Prostate gland (tissue), 2 donors: Measurements from ENCODE around the gene MRO.
"Not testable (repeated sequence)": the region's sequence is repeated elsewhere in the genome, so short reads cannot be mapped to it uniquely, and the experiment has no call there.

Experiments
- POLR2A ChIP-seq: fragments of 450-650 bp; IDR thresholded peaks from one replicate; pipeline ENCODE4 v1.6.1; 2016; ENCODE audit warnings: antibody characterized with exemption, mild to moderate bottlenecking
- TF ChIP-seq, protein P1 (sequence below), 4 experiments: fragments of 200-600 bp in 2 of 4; fragments of 450-650 bp in 2 of 4; sonication (generic) in 2 of 4; IDR thresholded peaks; 1 replicate in 3 of 4; 2 replicates in 1 of 4; pipeline ENCODE4 v1.5.1; 2016 to 2019; ENCODE audit warnings: antibody characterized with exemption in 4 of 4, mild to moderate bottlenecking in 2 of 4, moderate library complexity in 2 of 4

DNA sequence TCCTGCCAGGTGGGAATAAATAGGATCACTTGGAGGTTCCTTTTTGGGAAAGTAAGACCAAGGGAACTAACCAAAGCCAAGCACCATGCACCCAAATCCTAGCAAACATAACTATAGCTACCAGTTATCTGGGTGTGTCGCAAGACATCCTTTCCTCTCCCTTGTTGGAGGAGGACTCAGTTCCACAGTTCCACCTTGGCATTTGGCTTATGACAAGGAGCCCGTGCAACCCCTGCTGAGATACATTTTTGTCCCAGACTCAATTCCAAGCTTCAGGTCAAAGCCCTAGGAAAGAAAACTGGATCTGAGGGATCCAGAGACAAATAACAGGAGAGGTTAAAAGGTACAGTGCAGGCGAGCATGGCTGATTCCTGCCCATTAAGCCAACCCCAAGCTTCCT, 40.8 kb downstream of the MRO start:
- TF ChIP-seq, protein P1, sequence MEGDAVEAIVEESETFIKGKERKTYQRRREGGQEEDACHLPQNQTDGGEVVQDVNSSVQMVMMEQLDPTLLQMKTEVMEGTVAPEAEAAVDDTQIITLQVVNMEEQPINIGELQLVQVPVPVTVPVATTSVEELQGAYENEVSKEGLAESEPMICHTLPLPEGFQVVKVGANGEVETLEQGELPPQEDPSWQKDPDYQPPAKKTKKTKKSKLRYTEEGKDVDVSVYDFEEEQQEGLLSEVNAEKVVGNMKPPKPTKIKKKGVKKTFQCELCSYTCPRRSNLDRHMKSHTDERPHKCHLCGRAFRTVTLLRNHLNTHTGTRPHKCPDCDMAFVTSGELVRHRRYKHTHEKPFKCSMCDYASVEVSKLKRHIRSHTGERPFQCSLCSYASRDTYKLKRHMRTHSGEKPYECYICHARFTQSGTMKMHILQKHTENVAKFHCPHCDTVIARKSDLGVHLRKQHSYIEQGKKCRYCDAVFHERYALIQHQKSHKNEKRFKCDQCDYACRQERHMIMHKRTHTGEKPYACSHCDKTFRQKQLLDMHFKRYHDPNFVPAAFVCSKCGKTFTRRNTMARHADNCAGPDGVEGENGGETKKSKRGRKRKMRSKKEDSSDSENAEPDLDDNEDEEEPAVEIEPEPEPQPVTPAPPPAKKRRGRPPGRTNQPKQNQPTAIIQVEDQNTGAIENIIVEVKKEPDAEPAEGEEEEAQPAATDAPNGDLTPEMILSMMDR (IDR thresholded peaks at IDR 0.05) = not testable (repeated sequence)
- not testable (repeated sequence) for TF ChIP-seq POLR2A
